EL (cell line): ENCODE data around the gene PHTF1.
"Not testable (repeated sequence)": the region's sequence is repeated elsewhere in the genome, so short reads cannot be mapped to it uniquely, and the experiment has no call there.

Experiments
- DNase-seq: peaks from one replicate; pipeline ENCODE4 v3.0.0-alpha.2; 2016

Gene PHTF1

GRCh38 chr1:113770031-113770430 lies 10.7 kb upstream of the PHTF1 start:
- DNase-seq, result no peak

- no peak for DNase-seq
Observed at GRCh38 chr1:113769601-113769970, 10.3 kb upstream of the PHTF1 start.

- DNase-seq, result no peak
Observed at GRCh38 chr1:113768916-113769600, 9.8 kb upstream of the PHTF1 start.

GRCh38 chr1:113765306-113766230 lies 6.3 kb upstream of the PHTF1 start:
- no peak for DNase-seq

- no peak for DNase-seq
Observed at GRCh38 chr1:113763661-113764060, 4.4 kb upstream of the PHTF1 start.

GRCh38 chr1:113761937-113762336 lies 2.7 kb upstream of the PHTF1 start:
- DNase-seq, result no peak

- no peak for DNase-seq
Observed at GRCh38 chr1:113760102-113761080, 1.1 kb upstream of the PHTF1 start.

- DNase-seq, result peak; percentile 73
Observed at GRCh38 chr1:113758631-113759332, 504 bp downstream of the PHTF1 start.

- DNase-seq, result no peak
Observed at GRCh38 chr1:113756461-113756860, 2.8 kb downstream of the PHTF1 start.

- DNase-seq, result not testable (repeated sequence)
Observed at GRCh38 chr1:113753333-113753732, 6.0 kb downstream of the PHTF1 start.

- no peak for DNase-seq
Observed at GRCh38 chr1:113751516-113751915, 7.8 kb downstream of the PHTF1 start.

- DNase-seq, result no peak
Observed at GRCh38 chr1:113751114-113751513, 8.2 kb downstream of the PHTF1 start.

GRCh38 chr1:113749402-113749801 lies 9.9 kb downstream of the PHTF1 start:
- no peak for DNase-seq

GRCh38 chr1:113747376-113747775 lies 11.9 kb downstream of the PHTF1 start:
- peak; percentile 57 for DNase-seq

GRCh38 chr1:113745425-113745824 lies 13.9 kb downstream of the PHTF1 start:
- DNase-seq, result no peak

- no peak for DNase-seq
Observed at GRCh38 chr1:113744114-113744513, 15.2 kb downstream of the PHTF1 start.

GRCh38 chr1:113742515-113742914 lies 16.8 kb downstream of the PHTF1 start:
- DNase-seq, result peak; percentile 8

GRCh38 chr1:113734357-113735055 lies 24.8 kb downstream of the PHTF1 start:
- no peak for DNase-seq

- DNase-seq, result no peak
Observed at GRCh38 chr1:113732802-113733201, 26.5 kb downstream of the PHTF1 start.

- no peak for DNase-seq
Observed at GRCh38 chr1:113721010-113721409, 38.3 kb downstream of the PHTF1 start.

GRCh38 chr1:113718621-113719020 lies 40.7 kb downstream of the PHTF1 start:
- DNase-seq, result not testable (repeated sequence)

GRCh38 chr1:113717506-113717905 lies 41.8 kb downstream of the PHTF1 start:
- not testable (repeated sequence) for DNase-seq
